Activated naive CD8-positive, alpha-beta T cell treated with anti-CD3 and anti-CD28 coated beads, Interleukin-2, amount 10 ng/mL, durations not matched to agents 7 days and 5 days (primary cell): ENCODE results near the gene ZNF718. TPM values are rescaled to one million over a fixed set of nuclear protein-coding genes. Genes with fewer than 3 reads are reported as not detected.
"Not testable (repeated sequence)": the region's sequence is repeated elsewhere in the genome, so short reads cannot be mapped to it uniquely, and the experiment has no call there.

Experiments used
- ATAC-seq: fragments of 150-1000 bp; cut with Tn5 transposase; one replicate; pipeline ENCODE4 v1.10.0; 2021; ENCODE audit warnings: low read depth, moderate library complexity
- POLR2A ChIA-PET: fragments of 350-600 bp; sonication (Branson Sonifier 250); formaldehyde crosslinking; loops from one replicate; lab custom pipeline; 2021; ENCODE audit warnings: antibody characterized with exemption; lab: Charles Lee
- DNase-seq: peaks from one replicate; pipeline ENCODE4 v3.0.0; 2021
- H3K27ac Mint-ChIP-seq: one replicate; pipeline ENCODE4 v1.8.0; 2022; ENCODE audit warnings: mild to moderate bottlenecking, mixed read lengths
- H3K27me3 Mint-ChIP-seq: one replicate; pipeline ENCODE4 v1.8.0; 2022; ENCODE audit warnings: mild to moderate bottlenecking, moderate library complexity, mixed read lengths
- H3K36me3 Mint-ChIP-seq: one replicate; pipeline ENCODE4 v1.8.0; 2021; ENCODE audit warnings: mild to moderate bottlenecking, mixed read lengths
- H3K4me1 Mint-ChIP-seq: one replicate; pipeline ENCODE4 v1.8.0; 2021; ENCODE audit warnings: mixed read lengths
- H3K4me3 Mint-ChIP-seq: one replicate; pipeline ENCODE4 v1.8.0; 2022; ENCODE audit warnings: mild to moderate bottlenecking, moderate library complexity, mixed read lengths
- H3K9me3 Mint-ChIP-seq: one replicate; pipeline ENCODE4 v1.8.0; 2021; ENCODE audit warnings: mixed read lengths
- total RNA-seq, 2 experiments: library from RNA; stranded (reverse); gene quantifications; one replicate each; pipeline ENCODE4 v1.2.3, GENCODE V29; 2021

The ZNF718 gene
- total RNA-seq, 2 experiments from 2014 or later, result 20.8 to 21.6 TPM

DNA sequence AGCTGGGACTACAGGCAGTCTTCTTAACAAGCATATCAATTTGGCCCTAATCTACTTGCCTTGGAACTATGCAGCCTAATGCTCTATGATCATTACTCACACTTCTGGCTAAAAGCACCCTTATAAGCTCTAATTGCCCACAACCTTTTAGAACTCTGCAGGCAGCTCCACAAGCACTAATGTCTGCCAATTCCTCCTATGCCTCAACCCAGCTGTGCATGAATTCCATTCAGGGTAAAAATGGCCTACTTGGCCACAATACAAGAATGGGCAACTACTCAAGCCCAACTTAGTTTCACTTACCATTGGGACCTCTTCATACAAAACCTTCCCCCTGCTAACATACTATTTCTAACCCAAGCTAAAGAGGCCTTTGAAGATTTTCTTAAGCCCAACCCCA is 51.7 kb downstream of the ZNF718 start:
- DNase-seq, result no peak
- POLR2A ChIA-PET, result no interaction called here
- Mint-ChIP-seq H3K4me3 (no peak overlapping the region), H3K27me3 (no peaks in the 10 kb centered on the region), H3K4me1 (no peaks in the 10 kb centered on the region), H3K27ac (no peak overlapping the region), H3K9me3 (peaks cover 28% of the 10 kb centered on the region), H3K36me3 (peaks cover 28% of the 10 kb centered on the region)
- no peak for ATAC-seq

DNA sequence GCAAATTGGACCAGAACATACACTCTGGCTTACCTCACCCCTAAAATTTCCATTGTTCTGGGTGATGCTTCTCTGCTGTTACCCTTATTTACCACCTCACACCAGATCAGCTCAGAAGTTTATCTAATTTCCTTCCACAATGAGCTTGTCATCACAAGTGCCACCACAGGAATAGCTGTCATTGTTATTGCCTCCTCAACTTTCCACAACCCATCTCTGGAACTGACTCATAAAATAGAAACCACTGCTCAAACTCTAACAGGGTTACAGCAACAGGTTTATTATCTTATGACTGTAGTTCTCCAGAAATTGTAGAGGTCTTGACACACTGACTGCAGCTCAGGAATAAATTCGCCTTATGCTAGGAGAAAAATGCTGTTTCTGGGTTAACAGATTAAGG is 52.7 kb downstream of the ZNF718 start:
- Mint-ChIP-seq H3K4me1 (no peaks in the 10 kb centered on the region), H3K27ac (no peak overlapping the region), H3K9me3 (peaks cover 29% of the 10 kb centered on the region), H3K36me3 (peaks cover 26% of the 10 kb centered on the region), H3K4me3 (no peak overlapping the region), H3K27me3 (no peaks in the 10 kb centered on the region)
- no peak for DNase-seq
- POLR2A ChIA-PET, result no interaction called here
- ATAC-seq, result no peak

DNA sequence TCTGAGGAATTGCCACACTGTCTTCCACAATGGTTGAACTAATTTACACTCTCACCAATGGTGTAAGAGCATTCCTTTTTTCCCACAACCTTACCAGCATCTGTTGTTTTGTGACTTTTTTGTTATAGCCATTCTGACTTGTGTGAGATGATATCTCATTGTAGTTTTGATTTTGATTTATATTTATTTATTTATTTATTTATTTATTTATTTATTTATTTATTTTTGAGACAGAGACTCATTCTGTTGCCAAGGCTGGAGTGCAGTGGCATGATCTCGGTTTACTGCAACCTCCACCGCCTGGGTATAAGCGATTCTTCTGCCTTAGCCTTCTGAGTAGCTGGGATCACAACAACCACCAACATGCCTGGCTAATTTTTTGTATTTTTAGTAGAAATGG is 57.9 kb downstream of the ZNF718 start:
- ATAC-seq, H3K27me3 Mint-ChIP-seq, H3K4me3 Mint-ChIP-seq, H3K4me1 Mint-ChIP-seq, DNase-seq, H3K27ac Mint-ChIP-seq, POLR2A ChIA-PET: not testable (repeated sequence)
- Mint-ChIP-seq H3K36me3 (peaks cover 30% of the 10 kb centered on the region), H3K9me3 (peaks cover 45% of the 10 kb centered on the region)

DNA sequence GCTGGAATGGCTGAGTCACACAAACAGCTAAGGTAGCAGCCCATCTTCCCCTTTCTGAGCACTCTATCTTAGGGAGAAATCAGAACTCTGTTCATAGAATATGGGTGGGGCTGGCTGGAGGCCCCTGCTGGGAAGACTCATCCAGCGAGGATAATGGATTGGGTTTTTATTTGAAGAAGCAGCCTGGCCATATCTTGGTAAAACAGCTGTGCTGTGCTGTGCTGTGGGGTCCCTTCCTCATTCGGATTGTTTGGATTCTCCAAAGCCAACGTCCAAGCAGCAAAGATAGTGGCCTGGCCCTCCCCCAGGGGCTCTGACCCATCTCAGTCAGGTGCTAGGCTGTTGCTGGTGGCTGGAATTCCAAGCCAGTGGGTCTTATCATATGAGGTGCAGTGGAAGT is 63.8 kb downstream of the ZNF718 start:
- Mint-ChIP-seq H3K36me3 (peaks cover 23% of the 10 kb centered on the region), H3K4me3 (no peak overlapping the region), H3K27me3 (no peaks in the 10 kb centered on the region), H3K4me1 (no peaks in the 10 kb centered on the region), H3K27ac (no peak overlapping the region), H3K9me3 (peaks cover 38% of the 10 kb centered on the region)
- ATAC-seq (no peak), DNase-seq (no peak)
- POLR2A ChIA-PET, result no interaction called here

- H3K9me3 Mint-ChIP-seq, result peaks cover 33% of the 10 kb centered on the region
- H3K27me3 Mint-ChIP-seq, H3K27ac Mint-ChIP-seq, ATAC-seq, H3K4me1 Mint-ChIP-seq, POLR2A ChIA-PET, DNase-seq, H3K4me3 Mint-ChIP-seq: not testable (repeated sequence)
- peaks cover 10% of the 10 kb centered on the region for H3K36me3 Mint-ChIP-seq
Observed at GRCh38 chr4:195159-195558, 70.9 kb downstream of the ZNF718 start.

DNA sequence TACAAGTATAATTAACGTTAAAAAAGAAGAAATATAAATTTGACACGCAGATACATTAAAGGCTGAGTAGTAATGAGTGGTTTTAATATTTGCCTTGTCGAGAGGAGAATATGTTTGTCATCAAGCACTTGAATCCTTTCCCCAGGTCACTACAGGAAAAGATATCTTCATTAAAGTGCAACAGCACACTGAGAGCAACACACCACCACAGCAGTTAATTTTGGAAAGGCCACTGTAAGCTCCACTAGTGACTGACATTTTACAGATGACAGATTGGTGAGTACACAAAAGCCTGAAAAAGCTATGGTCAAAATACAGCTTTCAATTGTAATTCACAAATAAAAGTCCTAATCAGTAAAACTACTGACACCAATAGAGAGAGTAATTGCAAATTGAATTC is 76.6 kb downstream of the ZNF718 start:
- no peak for DNase-seq
- no peaks in the 10 kb centered on the region for H3K27me3 Mint-ChIP-seq
- peaks cover under 1% of the 10 kb centered on the region for H3K4me1 Mint-ChIP-seq
- peaks cover 21% of the 10 kb centered on the region for H3K36me3 Mint-ChIP-seq
- H3K4me3 Mint-ChIP-seq, result no peak overlapping the region
- ATAC-seq, result no peak
- H3K27ac Mint-ChIP-seq, result no peak overlapping the region
- POLR2A ChIA-PET, result no interaction called here
- peaks cover 35% of the 10 kb centered on the region for H3K9me3 Mint-ChIP-seq

DNA sequence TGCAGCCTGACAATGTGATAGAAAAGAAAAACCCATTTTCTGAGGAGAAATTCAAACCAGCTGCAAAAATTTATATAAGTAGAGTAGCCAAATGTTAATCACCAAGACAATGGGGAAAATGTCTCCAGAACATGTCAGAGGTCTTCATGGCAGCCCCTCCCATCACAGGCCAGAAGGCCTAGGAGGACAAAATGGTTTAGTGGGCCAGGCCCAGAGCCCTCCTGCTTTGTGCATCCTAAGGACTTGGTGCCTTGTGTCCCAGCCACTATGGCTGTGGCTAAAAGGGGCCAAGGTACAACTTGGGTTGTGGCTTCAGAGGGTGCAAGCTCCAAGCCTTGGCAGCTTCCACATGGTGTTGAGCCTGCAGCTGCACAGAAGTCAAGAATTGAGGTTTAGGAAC is 78.5 kb downstream of the ZNF718 start:
- H3K27ac Mint-ChIP-seq, POLR2A ChIA-PET, H3K4me3 Mint-ChIP-seq, H3K27me3 Mint-ChIP-seq, ATAC-seq, DNase-seq, H3K4me1 Mint-ChIP-seq: not testable (repeated sequence)
- peaks cover 33% of the 10 kb centered on the region for H3K36me3 Mint-ChIP-seq
- H3K9me3 Mint-ChIP-seq, result peaks cover 38% of the 10 kb centered on the region

GRCh38 chr4:205097-205756 is 80.9 kb downstream of the ZNF718 start:
- Mint-ChIP-seq H3K4me3 (no peak overlapping the region), H3K27ac (no peak overlapping the region), H3K4me1 (peaks cover 16% of the 10 kb centered on the region), H3K27me3 (no peaks in the 10 kb centered on the region), H3K9me3 (peaks cover 41% of the 10 kb centered on the region), H3K36me3 (peaks cover 39% of the 10 kb centered on the region)
- DNase-seq, result no peak
- no peak for ATAC-seq
- POLR2A ChIA-PET, result no interaction called here

GRCh38 chr4:206054-206453 is 81.8 kb downstream of the ZNF718 start:
- Mint-ChIP-seq H3K27me3 (no peaks in the 10 kb centered on the region), H3K4me3 (no peak overlapping the region), H3K4me1 (peaks cover 20% of the 10 kb centered on the region), H3K9me3 (peaks cover 40% of the 10 kb centered on the region), H3K27ac (no peak overlapping the region), H3K36me3 (peaks cover 39% of the 10 kb centered on the region)
- DNase-seq (no peak), ATAC-seq (no peak)
- POLR2A ChIA-PET, result no interaction called here

DNA sequence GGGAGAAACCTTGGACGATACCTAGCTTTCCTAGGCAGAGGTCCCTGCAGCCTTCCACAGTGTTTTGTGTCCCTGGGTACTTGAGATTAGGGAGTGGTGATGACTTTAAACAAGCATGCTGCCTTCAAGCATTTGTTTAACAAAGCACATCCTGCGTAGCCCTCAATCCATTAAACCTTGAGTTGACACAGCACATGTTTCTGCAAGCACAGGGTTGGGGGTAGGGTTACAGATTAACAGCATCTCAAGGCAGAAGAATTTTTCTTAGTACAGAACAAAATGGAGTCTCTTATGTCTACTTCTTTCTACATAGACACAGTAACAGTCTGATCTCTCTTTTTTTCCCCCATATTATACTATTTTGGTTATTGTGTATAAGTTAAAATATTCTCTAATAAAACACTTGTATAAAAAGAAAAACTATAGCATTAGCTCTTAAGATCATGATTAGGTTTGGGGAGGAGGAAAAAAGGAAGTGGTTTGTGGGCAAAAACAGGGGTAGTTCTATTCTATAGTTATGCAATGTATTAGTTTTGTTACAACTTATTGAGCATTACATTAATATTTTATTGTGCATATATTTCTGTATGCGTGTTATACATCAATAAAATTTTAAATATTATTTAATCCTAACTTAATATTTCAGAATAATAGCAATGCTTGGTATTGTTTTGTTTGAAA is 84.3 kb downstream of the ZNF718 start:
- H3K27me3 Mint-ChIP-seq, H3K4me3 Mint-ChIP-seq, DNase-seq, ATAC-seq, POLR2A ChIA-PET, H3K27ac Mint-ChIP-seq: not testable (repeated sequence)
- Mint-ChIP-seq H3K36me3 (peaks cover 35% of the 10 kb centered on the region), H3K4me1 (peaks cover 26% of the 10 kb centered on the region), H3K9me3 (peaks cover 32% of the 10 kb centered on the region)

DNA sequence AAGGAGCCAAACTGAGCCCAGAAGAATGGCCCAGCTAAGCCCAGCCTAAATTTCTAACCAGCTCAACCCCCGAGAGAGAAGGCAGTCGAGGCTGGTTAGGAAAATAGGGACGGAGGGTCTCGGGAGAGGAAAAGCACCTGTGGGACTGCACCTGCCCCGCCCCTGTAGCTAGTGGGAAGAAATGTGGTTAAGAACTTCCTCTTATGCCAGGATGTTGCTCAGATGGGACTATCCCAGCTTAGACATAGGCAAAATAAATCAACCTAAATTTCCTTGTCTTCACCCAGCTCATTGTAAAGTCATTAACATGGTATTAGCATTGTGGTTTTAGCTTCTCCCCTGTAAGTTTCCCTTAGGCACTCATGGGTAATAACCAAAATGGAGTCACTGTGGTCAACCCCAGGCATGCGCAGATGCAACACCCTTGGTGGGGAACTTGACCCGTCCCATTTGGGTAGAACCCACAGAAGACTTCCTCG is 86.8 kb downstream of the ZNF718 start:
- H3K4me1 Mint-ChIP-seq, result peaks cover 24% of the 10 kb centered on the region

GRCh38 chr4:212438-213188 is 88.3 kb downstream of the ZNF718 start:
- peaks cover 22% of the 10 kb centered on the region for H3K36me3 Mint-ChIP-seq
- peaks cover 21% of the 10 kb centered on the region for H3K4me1 Mint-ChIP-seq
- no peak for DNase-seq
- H3K9me3 Mint-ChIP-seq, result peaks cover 26% of the 10 kb centered on the region
- no peak overlapping the region for H3K4me3 Mint-ChIP-seq
- POLR2A ChIA-PET, result interaction anchor here (1.6 kb wide), 1 partner anchor 159 kb away, joined by 4 read pairs; the partner anchor contains the start of gene ZNF595
- H3K27me3 Mint-ChIP-seq, result no peaks in the 10 kb centered on the region
- ATAC-seq, result no peak
- no peak overlapping the region for H3K27ac Mint-ChIP-seq

More for the DNA sequence above, 86.8 kb downstream of the ZNF718 start:
- Mint-ChIP-seq H3K27me3 (no peaks in the 10 kb centered on the region), H3K36me3 (peaks cover 27% of the 10 kb centered on the region), H3K9me3 (peaks cover 29% of the 10 kb centered on the region), H3K27ac (peak overlapping the region; percentile 72), H3K4me3 (peak overlapping the region; percentile 54)
- POLR2A ChIA-PET, result interaction anchor here (0.8 to 1.2 kb wide), 2 partner anchors 87 to 159 kb away, joined by 4 to 9 read pairs; partner anchors contain the start of gene ZNF718
- DNase-seq, result peak; percentile 49
- peak; percentile 63 for ATAC-seq

GRCh38 chr4:213189-213535 is 88.9 kb downstream of the ZNF718 start:
- peaks cover 19% of the 10 kb centered on the region for H3K36me3 Mint-ChIP-seq
- POLR2A ChIA-PET, result interaction anchor here (1.6 kb wide), 1 partner anchor 160 kb away, joined by 4 read pairs; the partner anchor contains the start of gene ZNF595
- ATAC-seq, H3K4me3 Mint-ChIP-seq, DNase-seq, H3K27me3 Mint-ChIP-seq, H3K27ac Mint-ChIP-seq: not testable (repeated sequence)
- peaks cover 24% of the 10 kb centered on the region for H3K9me3 Mint-ChIP-seq
- peaks cover 18% of the 10 kb centered on the region for H3K4me1 Mint-ChIP-seq
